Measurements from ENCODE around the gene RINT1.

DNA sequence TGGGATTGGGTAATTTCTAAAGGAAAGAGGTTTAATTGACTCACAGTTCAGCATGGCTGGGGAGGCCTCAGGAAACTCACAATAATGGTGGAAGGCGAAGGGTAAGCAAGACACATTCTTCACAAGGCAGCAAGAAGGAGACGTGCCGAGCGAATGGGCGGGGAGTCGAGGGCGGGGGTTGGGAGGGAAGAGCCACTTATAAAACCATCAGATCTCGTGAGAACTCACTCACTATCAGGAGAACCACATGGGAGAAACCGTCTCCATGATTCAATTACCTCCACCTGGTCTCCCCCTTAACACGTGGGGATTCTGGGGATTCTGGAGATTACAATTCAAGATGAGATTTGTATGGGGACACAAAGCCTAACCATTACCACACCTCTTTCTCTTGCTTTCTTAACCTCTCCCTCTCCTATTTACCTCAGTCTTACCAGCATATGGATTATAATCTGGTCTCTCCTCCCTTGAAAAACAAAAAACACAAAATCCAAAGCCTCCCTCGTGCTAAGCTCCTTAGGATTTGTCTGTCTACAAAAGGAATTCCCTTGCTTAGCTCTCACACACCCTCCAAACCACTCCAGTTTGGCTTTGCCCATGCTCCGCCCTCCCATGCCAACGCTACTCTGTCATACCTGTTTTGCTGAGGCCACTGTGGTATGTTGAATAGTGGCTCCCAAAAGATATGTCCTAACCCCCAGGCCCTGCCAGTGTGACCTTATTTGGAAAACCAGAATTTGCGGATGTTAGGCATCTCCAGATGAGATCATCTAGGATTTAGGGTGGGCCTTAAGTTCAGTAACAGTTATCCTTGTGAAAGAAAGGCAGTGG is 68.9 kb downstream of the RINT1 start:
- TF ChIP-seq, protein P1, sequence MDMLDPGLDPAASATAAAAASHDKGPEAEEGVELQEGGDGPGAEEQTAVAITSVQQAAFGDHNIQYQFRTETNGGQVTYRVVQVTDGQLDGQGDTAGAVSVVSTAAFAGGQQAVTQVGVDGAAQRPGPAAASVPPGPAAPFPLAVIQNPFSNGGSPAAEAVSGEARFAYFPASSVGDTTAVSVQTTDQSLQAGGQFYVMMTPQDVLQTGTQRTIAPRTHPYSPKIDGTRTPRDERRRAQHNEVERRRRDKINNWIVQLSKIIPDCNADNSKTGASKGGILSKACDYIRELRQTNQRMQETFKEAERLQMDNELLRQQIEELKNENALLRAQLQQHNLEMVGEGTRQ (IDR thresholded peaks at IDR 0.05; ENCODE audit: borderline replicate concordance, low read depth, low read length), result no peak
- TF ChIP-seq, protein P2, sequence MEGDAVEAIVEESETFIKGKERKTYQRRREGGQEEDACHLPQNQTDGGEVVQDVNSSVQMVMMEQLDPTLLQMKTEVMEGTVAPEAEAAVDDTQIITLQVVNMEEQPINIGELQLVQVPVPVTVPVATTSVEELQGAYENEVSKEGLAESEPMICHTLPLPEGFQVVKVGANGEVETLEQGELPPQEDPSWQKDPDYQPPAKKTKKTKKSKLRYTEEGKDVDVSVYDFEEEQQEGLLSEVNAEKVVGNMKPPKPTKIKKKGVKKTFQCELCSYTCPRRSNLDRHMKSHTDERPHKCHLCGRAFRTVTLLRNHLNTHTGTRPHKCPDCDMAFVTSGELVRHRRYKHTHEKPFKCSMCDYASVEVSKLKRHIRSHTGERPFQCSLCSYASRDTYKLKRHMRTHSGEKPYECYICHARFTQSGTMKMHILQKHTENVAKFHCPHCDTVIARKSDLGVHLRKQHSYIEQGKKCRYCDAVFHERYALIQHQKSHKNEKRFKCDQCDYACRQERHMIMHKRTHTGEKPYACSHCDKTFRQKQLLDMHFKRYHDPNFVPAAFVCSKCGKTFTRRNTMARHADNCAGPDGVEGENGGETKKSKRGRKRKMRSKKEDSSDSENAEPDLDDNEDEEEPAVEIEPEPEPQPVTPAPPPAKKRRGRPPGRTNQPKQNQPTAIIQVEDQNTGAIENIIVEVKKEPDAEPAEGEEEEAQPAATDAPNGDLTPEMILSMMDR (IDR thresholded peaks at IDR 0.05), result no peak
- TF ChIP-seq, protein P3, sequence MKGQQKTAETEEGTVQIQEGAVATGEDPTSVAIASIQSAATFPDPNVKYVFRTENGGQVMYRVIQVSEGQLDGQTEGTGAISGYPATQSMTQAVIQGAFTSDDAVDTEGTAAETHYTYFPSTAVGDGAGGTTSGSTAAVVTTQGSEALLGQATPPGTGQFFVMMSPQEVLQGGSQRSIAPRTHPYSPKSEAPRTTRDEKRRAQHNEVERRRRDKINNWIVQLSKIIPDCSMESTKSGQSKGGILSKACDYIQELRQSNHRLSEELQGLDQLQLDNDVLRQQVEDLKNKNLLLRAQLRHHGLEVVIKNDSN (IDR thresholded peaks at IDR 0.05; ENCODE audit: borderline replicate concordance, low read depth), result no peak
